LNCaP clone FGC (cell line): ENCODE results near the gene MBD3L1.

Experiments used
- DNase-seq: peaks from one replicate; pipeline ENCODE4 v3.0.0-alpha.2; 2011; ENCODE audit warnings: low read depth
- H3K4me3 ChIP-seq: 2 replicates; pipeline ENCODE4 v1.5.1; 2011; ENCODE audit warnings: mild to moderate bottlenecking, low read depth, low read length, control low read depth
- CTCF ChIP-seq: IDR thresholded peaks from 2 replicates; pipeline ENCODE4 v1.5.1; 2012; ENCODE audit warnings: mild to moderate bottlenecking; ENCODE audit not compliant: control insufficient read depth, insufficient read depth; ENCODE audit errors: extremely low read depth

MBD3L1 gene

DNA sequence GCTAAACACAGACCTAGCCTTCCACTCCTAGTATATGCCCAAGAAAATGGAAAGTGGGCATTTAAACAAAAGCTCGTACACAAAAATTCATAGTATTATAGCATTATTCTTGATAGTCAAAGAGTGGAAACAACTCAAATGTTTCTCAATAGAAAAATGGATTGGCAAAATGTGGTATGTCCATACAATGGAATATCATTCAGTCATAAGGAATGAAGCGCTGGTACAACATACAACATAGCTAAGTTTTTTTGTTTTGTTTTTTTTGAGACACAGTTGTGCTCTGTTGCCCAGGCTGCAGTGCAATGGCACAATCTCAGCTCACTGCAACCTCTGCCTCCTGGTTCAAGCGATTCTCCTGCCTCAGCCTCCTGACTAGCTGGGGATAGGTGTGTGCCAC lies 11.9 kb upstream of the MBD3L1 start:
- no peak overlapping the region for H3K4me3 ChIP-seq
- no peak for DNase-seq
- no peak for TF ChIP-seq CTCF

- no peak for DNase-seq
- TF ChIP-seq CTCF, result no peak
- H3K4me3 ChIP-seq, result no peak overlapping the region
Measured at GRCh38 chr19:8821748-8822241, 10.4 kb upstream of the MBD3L1 start.

GRCh38 chr19:8826371-8826770 lies 5.8 kb upstream of the MBD3L1 start:
- no peak overlapping the region for H3K4me3 ChIP-seq
- TF ChIP-seq CTCF, result no peak
- no peak for DNase-seq

GRCh38 chr19:8827277-8827676 lies 4.9 kb upstream of the MBD3L1 start:
- no peak overlapping the region for H3K4me3 ChIP-seq
- DNase-seq, result no peak
- no peak for TF ChIP-seq CTCF

GRCh38 chr19:8831373-8831772 lies 804 bp upstream of the MBD3L1 start:
- peak overlapping the region; percentile 71 for H3K4me3 ChIP-seq
- no peak for DNase-seq
- no peak for TF ChIP-seq CTCF

- peak overlapping the region; percentile 71 for H3K4me3 ChIP-seq
- no peak for TF ChIP-seq CTCF
- DNase-seq, result no peak
Measured at GRCh38 chr19:8831832-8832131, 395 bp upstream of the MBD3L1 start.

DNA sequence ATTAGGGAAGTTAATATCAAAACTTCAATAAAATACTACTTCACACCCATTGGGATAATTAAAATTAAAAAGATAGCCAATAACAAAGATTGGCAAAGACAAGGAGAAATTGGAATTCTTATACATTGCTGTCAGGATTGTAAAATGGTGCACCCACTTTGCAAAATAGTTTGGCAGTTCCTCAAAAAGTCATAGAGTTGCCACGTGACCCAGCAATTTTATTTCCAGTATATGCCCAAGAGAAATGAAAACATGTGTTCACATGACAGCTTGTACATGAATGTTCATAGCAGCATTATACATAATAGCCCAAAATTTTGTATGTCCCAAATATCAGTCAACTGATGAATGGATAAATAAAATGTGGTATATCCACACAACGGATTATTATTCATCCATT lies 3.3 kb downstream of the MBD3L1 start:
- no peak for DNase-seq
- TF ChIP-seq CTCF, result no peak
- no peak overlapping the region for H3K4me3 ChIP-seq
